Pancreas (tissue), 10 donors: ENCODE results near the gene CCDC106. TPM values are rescaled to one million over a fixed set of nuclear protein-coding genes. Genes with fewer than 3 reads are reported as not detected.
A peak's percentile ranks its signal among the peaks of the same experiment; 100 is the strongest.

ENCODE experiments used
- ATAC-seq, 4 donors: fragments of 200-7000 bp; cut with Tn5 transposase; one replicate each; pipeline versions ENCODE4 v1.8.0 to v1.9.1; 2020; ENCODE audit warnings: mild to moderate bottlenecking in 4 of 4, moderate library complexity in 4 of 4
- DNase-seq, 6 donors: peaks; one replicate each; pipeline ENCODE4 v3.0.0-alpha.2; 2020
- FAIRE-seq: peaks from 2 replicates; lab custom pipeline; 2012; peaks lifted over from hg19 to GRCh38; lab: Jason Lieb, UNC
- H3K27ac ChIP-seq, 4 donors: fragments of 200-600 bp; sonication (generic); 1 replicate in 3 of 4; 2 replicates in 1 of 4; pipeline versions ENCODE4 v1.5.0 to v1.8.0; 2020
- H3K27me3 ChIP-seq, 4 donors: fragments of 200-600 bp; one replicate each; pipeline ENCODE4 v1.8.0; 2021
- H3K36me3 ChIP-seq, 3 donors: fragments of 200-600 bp; sonication (generic) in 1 of 3; one replicate each; pipeline versions ENCODE4 v1.5.0 to v1.8.0; 2020 to 2021
- H3K4me1 ChIP-seq, 3 donors: fragments of 200-600 bp; one replicate each; pipeline ENCODE4 v1.8.0; 2021
- H3K4me3 ChIP-seq, 4 donors: fragments of 200-600 bp; sonication (generic) in 2 of 4; one replicate each; pipeline versions ENCODE4 v1.5.0 to v1.8.0; 2020 to 2021
- H3K9me3 ChIP-seq, 4 donors: fragments of 200-600 bp; one replicate each; pipeline ENCODE4 v1.8.0; 2021
- CTCF ChIP-seq, 4 donors: fragments of 200-600 bp; sonication (generic) in 3 of 4; IDR thresholded peaks; one replicate each; pipeline versions ENCODE4 v1.5.0 to v1.8.0; 2021; ENCODE audit warnings: antibody characterized with exemption in 4 of 4
- WGBS, 2 donors: extraction: QIAGEN DNeasy Blood & Tissue Kit; methylation state at CpG; one replicate each; pipeline ENCODE4 v1.1.7; 2013; 5-methylcytosine and 5-hydroxymethylcytosine counted together
- intact Hi-C, 3 donors: fragments of 100-400 bp; cut with DNase I; formaldehyde crosslinking; loops; one replicate each; pipeline versions ENCODE4 v1.11.1 to v1.14.2; 2022
- polyA plus RNA-seq, 2 donors: library from polyadenylated mRNA; stranded (reverse); fragments of 200-250 nt; gene quantifications; one replicate each; pipeline ENCODE4 v1.2.3, GENCODE V29; 2013
- total RNA-seq, 6 donors: library from RNA; stranded (reverse); fragmentation: NEBNext Ultra II Directional in 4 of 6; extraction: Animal tissue kit (Norgen Biotek cat#: 25700) in 4 of 6; gene quantifications; one replicate each; pipeline versions ENCODE4 v1.2.1 to v1.2.4, GENCODE V29; 2021 to 2023
- donor health status: healthy with polysubstance abuse.
- donor health status: DM: no; HTN: no; CAD: no; lungs with moderate emphysema.
- donor health status: DM: no; HTN: no; CAD: no.
- donor health status: control.
- donor health status: control.
- donor health status: Bipolar disorder and iron deficiency.
- donor health status: DM: yes; HTN: yes; CAD: no.
- donor health status: DM: no; HTN: no; CAD: no.
- donor health status: DM: no; HTN: no; CAD: no.
- donor health status: DM: yes; HTN: yes; CAD: no.

Gene CCDC106
- total and polyA plus RNA-seq, 8 donors, result 3.2 to 22.8 (median 5.4) TPM

- FAIRE-seq, result no peak
- TF ChIP-seq CTCF (IDR thresholded peaks at IDR 0.05), result no peak
- no peak for DNase-seq
- Histone ChIP-seq H3K4me1 (no peaks in the 10 kb centered on the region), H3K27ac (no peak overlapping the region), H3K9me3 (no peaks in the 10 kb centered on the region), H3K27me3 (no peaks in the 10 kb centered on the region), H3K36me3 (peaks cover 0 to 23% (median 0%) of the 10 kb centered on the region in 3 donors), H3K4me3 (no peak overlapping the region)
- no peak for ATAC-seq
- intact Hi-C loops, result no loop called here
- WGBS, 2 donors, result 97 to 99% methylated on average over 38 of the region's 38 CpGs
These were observed 31.6 kb upstream of the CCDC106 start for GRCh38 chr19:55616395-55616875.

- TF ChIP-seq CTCF (IDR thresholded peaks at IDR 0.05), result no peak
- FAIRE-seq, result no peak
- H3K4me1 ChIP-seq, result no peaks in the 10 kb centered on the region
- DNase-seq, result no peak
- no peak overlapping the region for H3K4me3 ChIP-seq
- intact Hi-C loops, result no loop called here
- H3K36me3 ChIP-seq, result peaks cover 0 to 29% (median 0%) of the 10 kb centered on the region in 3 donors
- H3K9me3 ChIP-seq, result no peaks in the 10 kb centered on the region
- no peak for ATAC-seq
- no peaks in the 10 kb centered on the region for H3K27me3 ChIP-seq
- 85 to 88% methylated on average over 8 of the region's 8 CpGs for WGBS, 2 donors
- H3K27ac ChIP-seq, result no peak overlapping the region
These were observed 30.6 kb upstream of the CCDC106 start for GRCh38 chr19:55617426-55617825.

- Histone ChIP-seq H3K27me3 (no peaks in the 10 kb centered on the region), H3K4me3 (no peak overlapping the region), H3K36me3 (peaks cover 0 to 29% (median 0%) of the 10 kb centered on the region in 3 donors), H3K27ac (no peak overlapping the region), H3K9me3 (no peaks in the 10 kb centered on the region), H3K4me1 (no peaks in the 10 kb centered on the region)
- 82 to 93% methylated on average over 7 of the region's 7 CpGs for WGBS, 2 donors
- intact Hi-C loops, result no loop called here
- DNase-seq (no peak), FAIRE-seq (no peak), ATAC-seq (no peak)
- no peak for TF ChIP-seq CTCF (IDR thresholded peaks at IDR 0.05)
These were observed 29.6 kb upstream of the CCDC106 start for GRCh38 chr19:55618426-55618825.

GRCh38 chr19:55619286-55619685 is 28.7 kb upstream of the CCDC106 start:
- WGBS, 2 donors, result 76 to 92% methylated on average over 3 of the region's 3 CpGs
- ATAC-seq, result no peak

More at GRCh38 chr19:55619286-55619685, 28.7 kb upstream of the CCDC106 start:
- H3K27me3 ChIP-seq, result no peaks in the 10 kb centered on the region
- peak in 1 of 6 donors; percentile 2 for DNase-seq
- TF ChIP-seq CTCF (IDR thresholded peaks at IDR 0.05), result no peak
- no peak overlapping the region for H3K27ac ChIP-seq
- no peak overlapping the region for H3K4me3 ChIP-seq
- peaks cover 0 to 29% (median 0%) of the 10 kb centered on the region in 3 donors for H3K36me3 ChIP-seq
- intact Hi-C loops, result no loop called here
- H3K4me1 ChIP-seq, result peaks cover 0 to 3% (median 0%) of the 10 kb centered on the region in 3 donors
- no peaks in the 10 kb centered on the region for H3K9me3 ChIP-seq
- no peak for FAIRE-seq
